ENCODE measurements around the gene AOC2. TPM values are rescaled to one million over a fixed set of nuclear protein-coding genes. Genes with fewer than 3 reads are reported as not detected.
"Not testable (repeated sequence)": the region's sequence is repeated elsewhere in the genome, so short reads cannot be mapped to it uniquely, and the experiment has no call there.

Gene AOC2
- polyA plus RNA-seq, 1 of the 3 experiments (the other 2 are of a cell fraction): 0.33 TPM

DNA sequence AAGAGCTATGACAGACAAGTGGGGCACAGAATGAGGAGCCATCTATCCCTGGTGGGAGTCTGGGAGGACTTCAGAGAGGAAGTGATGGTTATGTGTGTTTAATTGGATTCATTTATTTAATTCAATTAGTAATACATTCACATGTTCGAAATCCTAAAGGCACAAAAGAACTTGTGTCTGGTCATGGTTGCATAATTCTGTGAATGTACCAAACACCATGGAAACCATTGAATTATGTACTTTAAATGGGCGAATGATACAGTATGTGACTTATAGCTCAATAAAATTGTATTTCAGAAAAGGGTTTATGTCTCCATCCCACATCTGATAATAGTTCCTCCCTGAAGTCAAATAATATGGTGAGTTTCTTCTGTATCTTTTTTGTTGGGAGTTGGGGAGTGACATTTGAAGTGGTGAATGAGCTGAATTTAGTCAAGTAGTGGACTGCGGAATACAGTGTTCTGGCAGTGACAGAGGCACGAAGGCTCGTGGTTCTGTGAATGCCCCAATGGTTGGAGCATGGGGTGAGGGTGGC is 36.5 kb downstream of the AOC2 start:
- no peak for DNase-seq
- no peaks in the 10 kb centered on the region for H3K4me1 ChIP-seq (ENCODE audit: control insufficient read depth in 1 of 2, insufficient read depth in 2 of 2, low read depth in 1 of 2, low read length in 1 of 2)
- H3K4me2 ChIP-seq: no peak overlapping the region
- no peaks in the 10 kb centered on the region for H4K20me1 ChIP-seq (ENCODE audit: insufficient read depth)
- H3K4me3 ChIP-seq (ENCODE audit: low read depth in 2 of 2, low read length in 1 of 2): no peak overlapping the region
- H2AFZ ChIP-seq (ENCODE audit: low read depth): no peak overlapping the region
- H3K9ac ChIP-seq: no peak overlapping the region
- WGBS (ENCODE audit: low lambda C conversion rate): 45% methylated on average over 5 of the region's 5 CpGs
- CTCF ChIA-PET: interaction anchor here (0.7 to 1.3 kb wide), 3 partner anchors 9 to 37 kb away, joined by 3 read pairs; no protein-coding TSS in a partner anchor
- no peaks in the 10 kb centered on the region for H3K9me3 ChIP-seq
- TF ChIP-seq ELF1 (IDR thresholded peaks at IDR 0.05) (no peak), SIN3A (IDR thresholded peaks at IDR 0.05; ENCODE audit: borderline replicate concordance, low read depth, low read length) (no peak), POLR2AphosphoS5 (IDR thresholded peaks at IDR 0.05; ENCODE audit: low read depth, low read length) (no peak), NRF1 (IDR thresholded peaks at IDR 0.05; ENCODE audit: low read depth, low read length) (no peak), RXRA (IDR thresholded peaks at IDR 0.05; ENCODE audit: borderline replicate concordance, low read depth) (no peak), MEF2A (IDR thresholded peaks at IDR 0.05; ENCODE audit: borderline replicate concordance, low read depth) (no peak), EP300 (IDR thresholded peaks at IDR 0.05; ENCODE audit: borderline replicate concordance in 1 of 2, low read depth in 1 of 2, low read length in 1 of 2) (no peak), SMC3 (IDR thresholded peaks at IDR 0.05; ENCODE audit: low read depth, low read length) (no peak), RCOR1 (IDR thresholded peaks at IDR 0.05; ENCODE audit: low read length) (no peak), TCF12 (IDR thresholded peaks at IDR 0.05) (no peak), FOXM1 (IDR thresholded peaks at IDR 0.05; ENCODE audit: low read depth) (no peak), FOXJ3 (CRISPR knock-in tag; IDR thresholded peaks at IDR 0.05) (no peak), FOSL2 (IDR thresholded peaks at IDR 0.05; ENCODE audit: borderline replicate concordance, low read depth) (no peak), EZH2phosphoT487 (IDR thresholded peaks at IDR 0.05; ENCODE audit: borderline replicate concordance, low read depth) (no peak), RAD21 (IDR thresholded peaks at IDR 0.05; ENCODE audit: low read length) (no peak), YY1 (IDR thresholded peaks at IDR 0.05; ENCODE audit: low read depth) (no peak)
- TF ChIP-seq, protein P1, sequence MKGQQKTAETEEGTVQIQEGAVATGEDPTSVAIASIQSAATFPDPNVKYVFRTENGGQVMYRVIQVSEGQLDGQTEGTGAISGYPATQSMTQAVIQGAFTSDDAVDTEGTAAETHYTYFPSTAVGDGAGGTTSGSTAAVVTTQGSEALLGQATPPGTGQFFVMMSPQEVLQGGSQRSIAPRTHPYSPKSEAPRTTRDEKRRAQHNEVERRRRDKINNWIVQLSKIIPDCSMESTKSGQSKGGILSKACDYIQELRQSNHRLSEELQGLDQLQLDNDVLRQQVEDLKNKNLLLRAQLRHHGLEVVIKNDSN (IDR thresholded peaks at IDR 0.05; ENCODE audit: borderline replicate concordance, low read depth): no peak
- TF ChIP-seq, protein P2, sequence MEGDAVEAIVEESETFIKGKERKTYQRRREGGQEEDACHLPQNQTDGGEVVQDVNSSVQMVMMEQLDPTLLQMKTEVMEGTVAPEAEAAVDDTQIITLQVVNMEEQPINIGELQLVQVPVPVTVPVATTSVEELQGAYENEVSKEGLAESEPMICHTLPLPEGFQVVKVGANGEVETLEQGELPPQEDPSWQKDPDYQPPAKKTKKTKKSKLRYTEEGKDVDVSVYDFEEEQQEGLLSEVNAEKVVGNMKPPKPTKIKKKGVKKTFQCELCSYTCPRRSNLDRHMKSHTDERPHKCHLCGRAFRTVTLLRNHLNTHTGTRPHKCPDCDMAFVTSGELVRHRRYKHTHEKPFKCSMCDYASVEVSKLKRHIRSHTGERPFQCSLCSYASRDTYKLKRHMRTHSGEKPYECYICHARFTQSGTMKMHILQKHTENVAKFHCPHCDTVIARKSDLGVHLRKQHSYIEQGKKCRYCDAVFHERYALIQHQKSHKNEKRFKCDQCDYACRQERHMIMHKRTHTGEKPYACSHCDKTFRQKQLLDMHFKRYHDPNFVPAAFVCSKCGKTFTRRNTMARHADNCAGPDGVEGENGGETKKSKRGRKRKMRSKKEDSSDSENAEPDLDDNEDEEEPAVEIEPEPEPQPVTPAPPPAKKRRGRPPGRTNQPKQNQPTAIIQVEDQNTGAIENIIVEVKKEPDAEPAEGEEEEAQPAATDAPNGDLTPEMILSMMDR (IDR thresholded peaks at IDR 0.05): no peak
- no peaks in the 10 kb centered on the region for H3K36me3 ChIP-seq (replicated peaks in 1 of 2; ENCODE audit: control insufficient read depth in 1 of 2, insufficient read depth in 2 of 2, low read length in 1 of 2)
- POLR2A ChIA-PET: interaction anchor here (1.0 kb wide), 1 partner anchor 113 kb away, joined by 4 read pairs; no protein-coding TSS in a partner anchor
- H3K27ac ChIP-seq (ENCODE audit: low read depth in 2 of 2, low read length in 1 of 2): no peak overlapping the region
- no peaks in the 10 kb centered on the region for H3K9me2 ChIP-seq
- peaks cover 33% of the 10 kb centered on the region for H3K27me3 ChIP-seq (ENCODE audit: insufficient read depth)
- no peaks in the 10 kb centered on the region for H3F3A ChIP-seq (replicated peaks; ENCODE audit: insufficient read depth)
- H3K79me2 ChIP-seq (ENCODE audit: insufficient read depth): no peaks in the 10 kb centered on the region

DNA sequence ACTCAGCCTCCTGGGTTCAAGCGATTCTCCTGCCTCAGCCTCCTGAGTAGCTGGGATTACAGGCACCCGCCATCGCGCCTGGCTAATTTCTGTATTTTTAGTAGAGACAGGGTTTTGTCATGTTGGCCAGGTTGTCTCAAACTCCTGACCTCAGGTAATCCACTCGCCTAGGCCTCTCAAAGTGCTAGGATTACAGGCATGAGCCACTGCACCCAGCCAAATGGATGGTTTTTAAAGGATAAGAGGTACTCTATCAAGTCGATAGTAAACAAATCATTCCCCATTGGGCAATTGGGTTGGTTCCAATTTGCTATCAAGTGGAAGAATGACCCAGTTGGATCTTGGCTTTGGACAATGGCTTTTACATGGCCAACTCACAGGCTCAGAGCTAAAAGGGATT is 37.3 kb downstream of the AOC2 start:
- H2AFZ ChIP-seq (ENCODE audit: low read depth); H3K36me3 ChIP-seq (replicated peaks in 1 of 2; ENCODE audit: control insufficient read depth in 1 of 2, insufficient read depth in 2 of 2, low read length in 1 of 2); H3F3A ChIP-seq (replicated peaks; ENCODE audit: insufficient read depth); H3K4me3 ChIP-seq (ENCODE audit: low read depth in 2 of 2, low read length in 1 of 2); H3K9me2 ChIP-seq; H3K79me2 ChIP-seq (ENCODE audit: insufficient read depth); POLR2A ChIA-PET; DNase-seq; H3K4me1 ChIP-seq (ENCODE audit: control insufficient read depth in 1 of 2, insufficient read depth in 2 of 2, low read depth in 1 of 2, low read length in 1 of 2); H3K9me3 ChIP-seq; H3K4me2 ChIP-seq; H3K9ac ChIP-seq; H4K20me1 ChIP-seq (ENCODE audit: insufficient read depth); CTCF ChIA-PET; H3K27ac ChIP-seq (ENCODE audit: low read depth in 2 of 2, low read length in 1 of 2): not testable (repeated sequence)
- WGBS (ENCODE audit: low lambda C conversion rate): 70% methylated on average over 6 of the region's 6 CpGs
- H3K27me3 ChIP-seq (ENCODE audit: insufficient read depth): peaks cover 24% of the 10 kb centered on the region
